DND-41 (cell line): Measurements from ENCODE around the gene CPED1.

Experiments
- ATAC-seq: fragments of 200-7000 bp; cut with Tn5 transposase; 3 replicates; pipeline ENCODE4 v1.9.1; 2021; ENCODE audit warnings: low read depth; ENCODE audit not compliant: insufficient read depth
- DNase-seq: peaks from one replicate; pipeline ENCODE4 v3.0.0-alpha.2; 2020
- H2AFZ ChIP-seq: 2 replicates; pipeline ENCODE4 v1.6.0; 2012; ENCODE audit warnings: low read depth, low read length
- H3K27ac ChIP-seq: 2 replicates; pipeline ENCODE4 v1.5.1; 2012; ENCODE audit warnings: low read length, inconsistent platforms
- H3K27me3 ChIP-seq: fragments of 200-600 bp; sonication (generic); 2 replicates; pipeline ENCODE4 v1.6.0; 2012; ENCODE audit warnings: low read length, mild to moderate bottlenecking, inconsistent platforms; ENCODE audit not compliant: insufficient read depth, poor library complexity
- H3K36me3 ChIP-seq: 2 replicates; pipeline ENCODE4 v1.5.1; 2012; ENCODE audit warnings: low read length, inconsistent platforms; ENCODE audit not compliant: insufficient read depth
- H3K4me1 ChIP-seq: 2 replicates; pipeline ENCODE4 v1.5.1; 2012; ENCODE audit warnings: mild to moderate bottlenecking, low read length; ENCODE audit not compliant: insufficient read depth
- H3K4me2 ChIP-seq: 2 replicates; pipeline ENCODE4 v1.6.0; 2012; ENCODE audit warnings: mild to moderate bottlenecking, moderate library complexity, low read length, inconsistent platforms; ENCODE audit not compliant: insufficient read depth
- H3K4me3 ChIP-seq, 2 experiments: fragments of 200-600 bp in 1 of 2; shearing (Covaris generic) in 1 of 2; 2 replicates each; pipeline ENCODE4 v1.5.1; 2012 to 2016; ENCODE audit warnings: inconsistent platforms in 2 of 2, low read length in 2 of 2, mild to moderate bottlenecking in 2 of 2, low read depth in 1 of 2, moderate library complexity in 1 of 2
- H3K79me2 ChIP-seq: 2 replicates; pipeline ENCODE4 v1.6.0; 2012; ENCODE audit warnings: low read length, inconsistent platforms; ENCODE audit not compliant: insufficient read depth
- H3K9ac ChIP-seq: 2 replicates; pipeline ENCODE4 v1.6.0; 2012; ENCODE audit warnings: low read depth, mild to moderate bottlenecking, inconsistent platforms, low read length, moderate library complexity
- H3K9me3 ChIP-seq: 2 replicates; pipeline ENCODE4 v1.5.1; 2012; ENCODE audit warnings: low read length, moderate library complexity, mild to moderate bottlenecking, inconsistent platforms; ENCODE audit not compliant: insufficient read depth, severe bottlenecking
- H4K20me1 ChIP-seq: 2 replicates; pipeline ENCODE4 v1.6.0; 2012; ENCODE audit warnings: low read length; ENCODE audit not compliant: insufficient read depth
- EZH2 ChIP-seq: IDR thresholded peaks from 3 replicates; pipeline ENCODE4 v1.6.1; 2012; ENCODE audit warnings: borderline replicate concordance, low read depth, mild to moderate bottlenecking, moderate library complexity, low read length, inconsistent platforms; ENCODE audit not compliant: severe bottlenecking
- TF ChIP-seq, protein P1 (sequence below): IDR thresholded peaks from 2 replicates; pipeline ENCODE4 v1.5.1; 2012; ENCODE audit warnings: borderline replicate concordance, low read length, moderate library complexity, mild to moderate bottlenecking; ENCODE audit not compliant: poor library complexity, severe bottlenecking; ENCODE audit errors: extremely low read depth

The CPED1 gene

GRCh38 chr7:120995654-120996053 is 7.1 kb downstream of the CPED1 start:
- H3K4me2 ChIP-seq = no peak overlapping the region
- TF ChIP-seq, protein P1, sequence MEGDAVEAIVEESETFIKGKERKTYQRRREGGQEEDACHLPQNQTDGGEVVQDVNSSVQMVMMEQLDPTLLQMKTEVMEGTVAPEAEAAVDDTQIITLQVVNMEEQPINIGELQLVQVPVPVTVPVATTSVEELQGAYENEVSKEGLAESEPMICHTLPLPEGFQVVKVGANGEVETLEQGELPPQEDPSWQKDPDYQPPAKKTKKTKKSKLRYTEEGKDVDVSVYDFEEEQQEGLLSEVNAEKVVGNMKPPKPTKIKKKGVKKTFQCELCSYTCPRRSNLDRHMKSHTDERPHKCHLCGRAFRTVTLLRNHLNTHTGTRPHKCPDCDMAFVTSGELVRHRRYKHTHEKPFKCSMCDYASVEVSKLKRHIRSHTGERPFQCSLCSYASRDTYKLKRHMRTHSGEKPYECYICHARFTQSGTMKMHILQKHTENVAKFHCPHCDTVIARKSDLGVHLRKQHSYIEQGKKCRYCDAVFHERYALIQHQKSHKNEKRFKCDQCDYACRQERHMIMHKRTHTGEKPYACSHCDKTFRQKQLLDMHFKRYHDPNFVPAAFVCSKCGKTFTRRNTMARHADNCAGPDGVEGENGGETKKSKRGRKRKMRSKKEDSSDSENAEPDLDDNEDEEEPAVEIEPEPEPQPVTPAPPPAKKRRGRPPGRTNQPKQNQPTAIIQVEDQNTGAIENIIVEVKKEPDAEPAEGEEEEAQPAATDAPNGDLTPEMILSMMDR = no peak
- TF ChIP-seq EZH2 = no peak
- no peak for DNase-seq
- H3K27ac ChIP-seq = no peak overlapping the region
- no peaks in the 10 kb centered on the region for H3K79me2 ChIP-seq
- no peaks in the 10 kb centered on the region for H4K20me1 ChIP-seq
- peaks cover 38% of the 10 kb centered on the region for H3K4me1 ChIP-seq
- H3K9me3 ChIP-seq = no peaks in the 10 kb centered on the region
- H3K4me3 ChIP-seq = no peak overlapping the region
- H2AFZ ChIP-seq = no peak overlapping the region
- no peaks in the 10 kb centered on the region for H3K27me3 ChIP-seq
- no peak for ATAC-seq
- H3K36me3 ChIP-seq = no peaks in the 10 kb centered on the region
- H3K9ac ChIP-seq = no peak overlapping the region

DNA sequence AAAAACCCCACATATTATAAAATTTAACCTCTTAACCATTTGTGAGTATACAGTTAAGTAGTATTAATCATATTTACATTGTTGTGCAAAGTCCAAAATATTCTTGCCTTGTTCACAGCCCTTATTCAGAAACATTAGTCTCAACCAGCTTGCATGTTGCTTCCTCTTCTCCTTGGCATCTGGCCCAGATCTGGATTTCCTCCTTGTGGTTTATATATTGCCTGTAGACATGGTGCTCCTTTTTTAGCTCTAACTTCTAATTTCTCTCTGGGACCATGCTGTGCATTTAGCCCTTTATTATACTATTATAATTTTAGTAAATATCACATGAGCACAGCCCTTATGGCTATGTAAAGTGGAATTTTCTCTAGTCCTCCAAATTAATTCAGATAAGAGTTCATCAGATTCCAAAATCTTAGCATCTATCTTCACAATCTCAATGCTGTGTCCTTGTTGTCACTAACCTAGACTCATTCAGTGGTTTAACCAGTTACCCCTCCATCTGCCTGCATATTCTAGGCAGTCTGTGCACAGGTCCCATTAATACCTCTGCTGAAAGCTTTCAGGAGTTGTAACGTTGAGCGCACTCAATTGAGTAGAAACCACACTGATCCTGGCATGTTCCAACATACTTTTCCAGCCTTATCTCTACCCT is 7.9 kb downstream of the CPED1 start:
- no peak for TF ChIP-seq EZH2
- TF ChIP-seq, protein P1 = no peak
- Histone ChIP-seq H3K36me3 (no peaks in the 10 kb centered on the region), H2AFZ (0 out of 2 replicates have a peak overlapping the region, but pooled peaks have one; percentile 22), H3K9me3 (no peaks in the 10 kb centered on the region), H3K27ac (peak overlapping the region; percentile 63), H3K9ac (no peak overlapping the region), H3K27me3 (no peaks in the 10 kb centered on the region), H4K20me1 (no peaks in the 10 kb centered on the region), H3K4me1 (peaks cover 38% of the 10 kb centered on the region), H3K4me3 (no peak overlapping the region), H3K79me2 (no peaks in the 10 kb centered on the region), H3K4me2 (peak overlapping the region; percentile 32)
- DNase-seq (peak; percentile 81), ATAC-seq (peak; percentile 92)

GRCh38 chr7:120996988-120997345 is 8.5 kb downstream of the CPED1 start:
- Histone ChIP-seq H3K27ac (peak overlapping the region; percentile 63), H2AFZ (0 out of 2 replicates have a peak overlapping the region, but pooled peaks have one; percentile 22), H3K9ac (no peak overlapping the region), H3K4me1 (peaks cover 38% of the 10 kb centered on the region), H3K79me2 (no peaks in the 10 kb centered on the region), H3K4me3 (no peak overlapping the region), H3K9me3 (no peaks in the 10 kb centered on the region), H4K20me1 (no peaks in the 10 kb centered on the region), H3K4me2 (peak overlapping the region; percentile 32), H3K27me3 (no peaks in the 10 kb centered on the region), H3K36me3 (no peaks in the 10 kb centered on the region)
- TF ChIP-seq, protein P1 = no peak
- TF ChIP-seq EZH2 = no peak
- DNase-seq (no peak), ATAC-seq (no peak)

DNA sequence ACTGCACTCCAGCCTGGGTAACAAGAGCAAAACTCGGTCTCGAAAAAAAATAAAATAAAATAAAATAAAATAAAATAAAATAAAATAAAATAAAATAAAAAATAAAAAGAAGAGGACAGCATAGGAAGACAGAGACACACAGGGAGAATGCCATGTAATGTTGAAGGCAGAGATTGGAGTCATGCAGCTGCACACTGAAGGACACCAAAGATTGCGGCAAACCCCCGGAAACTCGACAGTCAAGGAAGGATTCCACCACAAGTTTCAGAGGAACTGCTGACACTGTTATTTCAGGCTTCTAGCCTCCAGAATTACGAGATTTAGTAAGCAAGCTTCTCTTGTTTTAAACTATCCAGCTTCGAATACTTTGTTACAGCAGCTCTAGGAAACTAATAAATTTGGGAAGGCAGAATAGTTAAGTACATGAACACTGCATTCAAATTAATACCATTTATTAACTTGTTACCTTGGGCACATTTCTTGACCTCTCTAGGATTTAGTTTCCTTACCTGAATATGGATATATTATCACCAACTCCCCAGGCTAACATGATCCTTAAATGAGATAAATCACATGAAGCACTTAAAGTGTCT is 9.5 kb downstream of the CPED1 start:
- no peak overlapping the region for H3K4me2 ChIP-seq
- H3K4me1 ChIP-seq = peaks cover 38% of the 10 kb centered on the region
- TF ChIP-seq, protein P1 = no peak
- no peak for TF ChIP-seq EZH2
- no peaks in the 10 kb centered on the region for H3K36me3 ChIP-seq
- H4K20me1 ChIP-seq = no peaks in the 10 kb centered on the region
- no peak overlapping the region for H3K4me3 ChIP-seq
- H3K27me3 ChIP-seq = no peaks in the 10 kb centered on the region
- H3K27ac ChIP-seq = no peak overlapping the region
- H3K9me3 ChIP-seq = no peaks in the 10 kb centered on the region
- H2AFZ ChIP-seq = no peak overlapping the region
- no peak for ATAC-seq
- no peak overlapping the region for H3K9ac ChIP-seq
- DNase-seq = no peak
- H3K79me2 ChIP-seq = no peaks in the 10 kb centered on the region
